ENCODE results near the gene RAET1L. TPM values are rescaled to one million over a fixed set of nuclear protein-coding genes. Genes with fewer than 3 reads are reported as not detected.

The RAET1L gene
- total RNA-seq, 3 donors from 2014 or later (not counting 1 experiment from before 2014, with no cell fraction given) = not detected

DNA sequence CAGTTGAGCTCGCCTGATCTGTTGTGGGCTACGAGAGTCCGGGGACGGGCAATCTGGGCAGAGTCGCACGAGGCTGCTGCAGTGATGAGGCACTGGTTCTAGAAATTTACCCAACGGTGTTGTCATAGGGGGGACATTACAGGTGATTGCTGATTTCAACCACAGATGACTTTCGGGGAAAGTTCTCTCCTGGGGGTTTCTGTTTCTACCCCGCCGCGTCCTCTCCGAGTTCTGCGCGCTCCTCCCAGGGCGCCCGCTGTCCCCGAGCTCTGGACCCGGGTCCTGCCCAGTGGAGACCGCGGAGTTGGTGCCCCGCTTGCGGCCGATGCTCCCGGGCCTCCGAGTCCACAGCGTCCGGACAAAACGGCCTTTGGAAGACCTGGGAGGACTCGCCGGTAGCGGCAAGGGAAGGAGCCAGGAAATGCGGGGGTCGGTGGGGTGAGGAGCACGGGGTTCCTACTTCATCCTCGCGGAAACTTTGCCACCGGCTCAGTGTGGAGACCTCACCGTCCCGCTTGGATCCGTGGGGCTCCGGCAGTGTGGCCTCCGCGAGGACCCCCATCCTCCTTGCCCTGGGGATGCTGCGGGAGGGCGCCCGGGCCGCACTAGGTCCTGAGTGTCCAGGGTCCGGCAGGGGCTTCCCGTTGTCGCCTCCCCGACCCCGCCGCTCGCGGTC lies 12.3 kb upstream of the RAET1L start:
- no peak overlapping the region for H3K4me3 ChIP-seq (ENCODE audit: low read length)
- intact Hi-C loops (cut with micrococcal nuclease) = no loop called here
- H3K9me3 Mint-ChIP-seq = no peaks in the 10 kb centered on the region
- no peak overlapping the region for H3K27ac Mint-ChIP-seq
- no peaks in the 10 kb centered on the region for H3K9me3 ChIP-seq (ENCODE audit: control insufficient read depth, insufficient read depth, low read length)
- no peaks in the 10 kb centered on the region for H3K36me3 ChIP-seq (ENCODE audit: control insufficient read depth, insufficient read depth, low read length)
- peaks cover 14% of the 10 kb centered on the region for H3K4me1 ChIP-seq (ENCODE audit: control insufficient read depth, insufficient read depth, low read length)
- H3K36me3 Mint-ChIP-seq = peaks cover 9% of the 10 kb centered on the region
- TF ChIP-seq, protein P1, sequence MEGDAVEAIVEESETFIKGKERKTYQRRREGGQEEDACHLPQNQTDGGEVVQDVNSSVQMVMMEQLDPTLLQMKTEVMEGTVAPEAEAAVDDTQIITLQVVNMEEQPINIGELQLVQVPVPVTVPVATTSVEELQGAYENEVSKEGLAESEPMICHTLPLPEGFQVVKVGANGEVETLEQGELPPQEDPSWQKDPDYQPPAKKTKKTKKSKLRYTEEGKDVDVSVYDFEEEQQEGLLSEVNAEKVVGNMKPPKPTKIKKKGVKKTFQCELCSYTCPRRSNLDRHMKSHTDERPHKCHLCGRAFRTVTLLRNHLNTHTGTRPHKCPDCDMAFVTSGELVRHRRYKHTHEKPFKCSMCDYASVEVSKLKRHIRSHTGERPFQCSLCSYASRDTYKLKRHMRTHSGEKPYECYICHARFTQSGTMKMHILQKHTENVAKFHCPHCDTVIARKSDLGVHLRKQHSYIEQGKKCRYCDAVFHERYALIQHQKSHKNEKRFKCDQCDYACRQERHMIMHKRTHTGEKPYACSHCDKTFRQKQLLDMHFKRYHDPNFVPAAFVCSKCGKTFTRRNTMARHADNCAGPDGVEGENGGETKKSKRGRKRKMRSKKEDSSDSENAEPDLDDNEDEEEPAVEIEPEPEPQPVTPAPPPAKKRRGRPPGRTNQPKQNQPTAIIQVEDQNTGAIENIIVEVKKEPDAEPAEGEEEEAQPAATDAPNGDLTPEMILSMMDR (IDR thresholded peaks at IDR 0.05) = no peak
- no peak for ATAC-seq
- no peak overlapping the region for H3K27ac ChIP-seq (ENCODE audit: low read length)
- H3K4me1 Mint-ChIP-seq = peaks cover 11 to 15% of the 10 kb centered on the region in 2 donors
- H3K27me3 Mint-ChIP-seq (ENCODE audit: low read depth in 2 of 2) = peaks cover 71 to 96% of the 10 kb centered on the region in 2 donors
- DNase-seq = no peak
- H3K4me3 Mint-ChIP-seq = peak overlapping the region; percentile 25
- 5% methylated on average over 55 of the region's 55 CpGs for WGBS (ENCODE audit: insufficient coverage)
- peaks cover 35% of the 10 kb centered on the region for H3K27me3 ChIP-seq (ENCODE audit: control insufficient read depth, insufficient read depth, low read length)

DNA sequence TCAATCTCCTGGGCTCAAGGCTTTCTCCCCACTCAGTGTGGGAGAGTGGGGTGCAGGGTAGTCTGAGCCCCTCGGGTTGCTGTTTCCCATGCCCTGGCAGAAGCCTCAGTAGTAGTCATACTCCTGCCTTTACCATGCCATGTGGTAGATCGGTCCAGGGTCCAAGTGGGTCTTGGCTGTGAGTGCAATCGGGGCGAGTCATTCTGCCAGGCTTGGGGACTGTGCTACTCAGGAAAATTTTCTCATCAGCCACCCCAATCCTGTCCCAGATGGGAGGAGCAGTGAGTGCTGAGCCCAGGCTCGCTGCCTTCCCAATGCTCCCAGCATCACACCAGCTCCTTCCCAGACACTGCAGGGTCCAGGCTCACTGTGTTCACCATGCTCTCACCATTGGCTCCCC lies 10.7 kb upstream of the RAET1L start:
- no peak for ATAC-seq
- Histone ChIP-seq H3K9me3 (ENCODE audit: control insufficient read depth, insufficient read depth, low read length) (no peaks in the 10 kb centered on the region), H3K36me3 (ENCODE audit: control insufficient read depth, insufficient read depth, low read length) (no peaks in the 10 kb centered on the region), H3K4me3 (ENCODE audit: low read length) (no peak overlapping the region), H3K4me1 (ENCODE audit: control insufficient read depth, insufficient read depth, low read length) (peaks cover 14% of the 10 kb centered on the region), H3K27me3 (ENCODE audit: control insufficient read depth, insufficient read depth, low read length) (peaks cover 35% of the 10 kb centered on the region), H3K27ac (ENCODE audit: low read length) (no peak overlapping the region)
- Mint-ChIP-seq H3K4me1 (peaks cover 11 to 15% of the 10 kb centered on the region in 2 donors), H3K27me3 (ENCODE audit: low read depth in 2 of 2) (peaks cover 62 to 82% of the 10 kb centered on the region in 2 donors), H3K9me3 (no peaks in the 10 kb centered on the region), H3K4me3 (no peak overlapping the region), H3K27ac (no peak overlapping the region), H3K36me3 (peaks cover 9% of the 10 kb centered on the region)
- no peak for DNase-seq
- TF ChIP-seq, protein P1 (IDR thresholded peaks at IDR 0.05) = no peak
- WGBS (ENCODE audit: insufficient coverage) = 80% methylated on average over 5 of the region's 5 CpGs
- intact Hi-C loops (cut with micrococcal nuclease) = no loop called here

DNA sequence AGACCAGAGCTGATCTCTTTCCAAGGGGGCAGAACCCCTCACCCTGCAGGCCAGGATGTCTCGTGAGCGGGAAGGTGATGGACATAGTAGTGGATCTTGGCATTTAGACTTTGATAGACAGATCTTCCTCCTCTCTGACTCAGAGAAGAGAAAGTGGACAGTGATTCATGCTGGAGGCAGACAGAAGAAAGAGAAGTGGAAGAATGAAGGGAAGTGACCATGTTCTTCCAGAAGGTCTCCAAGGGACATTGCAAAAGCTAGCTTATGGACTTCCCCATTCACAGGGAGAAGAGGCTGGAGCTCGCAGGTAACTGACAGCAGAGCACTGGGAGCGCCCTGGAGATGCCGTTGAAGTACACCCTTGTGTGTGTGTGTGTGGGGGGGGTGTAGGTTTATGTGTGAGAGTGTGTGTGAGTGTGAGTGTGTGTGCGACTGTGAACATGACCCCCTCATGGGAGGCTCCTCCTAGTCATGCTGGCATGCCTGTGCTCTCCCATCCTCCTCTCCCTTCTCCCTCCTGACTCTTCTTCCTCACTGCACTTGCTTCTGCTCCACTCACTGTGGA lies 8.0 kb upstream of the RAET1L start:
- Histone ChIP-seq H3K4me3 (ENCODE audit: low read length) (no peak overlapping the region), H3K27ac (ENCODE audit: low read length) (no peak overlapping the region), H3K36me3 (ENCODE audit: control insufficient read depth, insufficient read depth, low read length) (no peaks in the 10 kb centered on the region), H3K9me3 (ENCODE audit: control insufficient read depth, insufficient read depth, low read length) (no peaks in the 10 kb centered on the region), H3K27me3 (ENCODE audit: control insufficient read depth, insufficient read depth, low read length) (peaks cover 22% of the 10 kb centered on the region), H3K4me1 (ENCODE audit: control insufficient read depth, insufficient read depth, low read length) (peaks cover 12% of the 10 kb centered on the region)
- H3K9me3 Mint-ChIP-seq = no peaks in the 10 kb centered on the region
- intact Hi-C loops (cut with micrococcal nuclease) = no loop called here
- TF ChIP-seq, protein P1 (IDR thresholded peaks at IDR 0.05) = no peak
- 81% methylated on average over 5 of the region's 6 CpGs for WGBS (ENCODE audit: insufficient coverage)
- H3K27ac Mint-ChIP-seq = no peak overlapping the region
- DNase-seq (no peak), ATAC-seq (no peak)
- no peak overlapping the region for H3K4me3 Mint-ChIP-seq
- H3K4me1 Mint-ChIP-seq = peaks cover 7 to 10% of the 10 kb centered on the region in 2 donors
- H3K27me3 Mint-ChIP-seq (ENCODE audit: low read depth in 2 of 2) = peaks cover 58 to 65% of the 10 kb centered on the region in 2 donors
- H3K36me3 Mint-ChIP-seq = peaks cover 9% of the 10 kb centered on the region

Data from natural killer cell (primary cell).